IPS DF 4.7 (cell line): ENCODE data around the gene FLG2.

ENCODE experiments used
- DNase-seq: peaks from one replicate; pipeline ENCODE4 v3.0.0-alpha.2; 2013; ENCODE audit warnings: low spot score; ENCODE audit errors: extremely low read depth

FLG2 gene

DNA sequence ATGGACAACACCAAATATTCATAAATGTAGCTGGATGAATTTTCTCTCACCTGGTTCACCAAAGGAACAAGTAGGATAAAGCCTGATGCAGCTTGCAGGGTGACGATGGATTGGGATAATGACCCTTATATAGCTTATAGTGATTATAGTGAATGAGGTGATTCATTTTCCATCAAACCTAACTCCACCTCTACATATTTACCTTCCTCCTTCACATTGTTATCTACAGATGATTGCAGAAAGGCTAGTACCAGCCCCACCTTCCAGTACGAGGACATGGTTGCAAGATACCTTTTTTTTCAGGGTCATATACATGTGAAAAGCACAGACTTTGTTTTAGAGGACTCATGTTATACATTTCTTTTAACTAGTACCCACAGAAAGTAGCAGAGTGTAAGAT is at the start of gene FLG2:
FLG2 (minus strand) TSS at position 101 of the 400 bp plus-strand sequence. CDS start 1,122 bp downstream, outside the sequence.
- no peak for DNase-seq

DNA sequence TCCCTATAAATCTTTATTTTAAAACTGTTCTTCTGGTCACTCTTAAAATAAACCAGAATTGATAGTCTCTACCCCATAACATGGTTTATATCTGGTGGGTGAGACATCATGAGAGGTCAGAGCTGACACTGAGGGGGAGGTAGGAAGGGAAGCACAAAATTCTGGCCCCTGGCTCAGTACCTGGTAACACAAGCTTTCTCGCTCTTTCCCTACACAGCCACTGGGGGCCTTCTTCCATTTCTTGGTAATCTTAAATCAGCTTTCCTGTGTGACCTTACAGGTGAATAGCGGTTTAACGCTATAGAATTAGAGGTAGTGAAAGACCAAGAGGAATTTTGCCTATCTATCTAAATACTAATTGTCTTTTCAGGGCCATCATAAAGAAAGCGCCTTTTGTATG is 48.9 kb upstream of the FLG2 start:
- DNase-seq = no peak

DNA sequence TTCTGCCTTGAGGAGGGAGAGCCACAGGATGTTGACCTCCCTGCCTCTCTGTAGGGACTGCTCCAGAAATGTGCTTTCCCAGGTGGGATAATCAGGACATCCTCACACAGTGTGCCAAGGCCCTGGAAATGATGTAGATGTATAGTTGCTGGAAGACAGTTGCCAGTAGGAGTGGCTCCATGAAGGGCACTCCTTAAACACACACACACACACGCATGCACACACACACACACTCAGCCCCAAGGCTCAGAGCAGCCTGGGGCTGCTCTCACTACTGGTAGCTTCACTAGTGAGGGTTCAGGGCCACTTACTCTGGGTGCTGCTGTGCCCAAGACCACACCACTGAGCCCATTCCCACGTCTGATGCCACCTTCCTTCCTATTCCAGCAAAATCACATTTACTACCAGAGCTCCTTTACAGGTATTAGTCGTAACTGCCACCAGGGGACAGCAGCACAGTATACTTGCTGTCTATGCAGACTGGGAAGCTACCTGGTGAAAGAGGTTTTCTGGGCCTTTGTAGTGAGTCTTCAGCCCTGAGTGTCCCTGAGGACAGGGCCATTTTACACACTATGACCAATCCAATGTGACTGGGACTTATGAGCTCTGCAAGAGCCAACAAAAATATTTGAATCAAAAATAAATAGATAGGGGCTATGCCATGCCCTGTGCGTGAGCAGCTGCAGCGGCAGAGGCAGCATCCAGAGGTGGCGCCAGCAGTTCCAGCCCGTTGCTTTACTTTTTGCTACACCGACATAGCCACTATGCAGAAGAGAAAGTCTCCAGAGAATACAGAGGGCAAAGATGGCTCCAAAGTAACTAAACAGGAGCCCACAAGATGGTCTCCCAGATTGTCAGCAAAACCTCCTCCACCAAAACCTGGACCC is 39.2 kb upstream of the FLG2 start:
- DNase-seq = peak; percentile 44

DNA sequence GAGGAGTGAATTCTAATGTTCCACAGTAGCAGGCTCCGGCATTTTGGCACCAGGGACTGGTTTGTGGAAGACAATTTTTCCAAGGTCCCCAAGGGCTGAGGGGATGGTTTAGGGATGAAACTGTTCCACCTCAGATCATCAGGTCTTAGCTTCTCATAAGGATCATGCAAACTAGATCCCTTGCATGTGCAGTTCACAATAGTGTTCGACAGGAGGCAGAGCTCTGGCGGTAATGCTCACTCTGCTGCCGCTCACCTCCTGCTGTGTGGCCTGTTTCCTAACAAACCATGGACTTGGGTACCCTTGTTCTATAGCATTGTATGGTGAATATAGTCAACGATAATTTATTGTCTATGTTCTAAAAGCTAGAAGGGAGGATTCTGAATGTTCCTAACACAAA is 37.7 kb upstream of the FLG2 start:
- DNase-seq = no peak

DNA sequence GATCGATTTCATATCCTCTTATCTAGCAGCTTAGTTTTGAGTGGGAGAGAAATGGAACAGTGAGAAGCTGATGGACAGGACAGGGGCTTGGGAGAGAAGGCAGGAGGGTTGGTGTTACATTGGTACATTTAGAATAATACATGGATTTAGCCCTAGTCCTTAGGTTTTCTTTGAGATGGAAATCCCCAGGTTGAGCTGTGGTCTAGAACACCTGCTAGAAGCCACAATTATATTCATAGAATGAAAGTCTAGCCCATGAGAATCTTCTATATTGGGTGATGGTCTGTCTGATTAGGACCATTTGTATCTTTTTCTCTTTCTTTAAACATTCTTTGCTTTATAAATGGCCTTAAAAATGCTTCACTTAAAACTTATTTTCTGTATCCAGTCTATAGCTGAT is 34.3 kb upstream of the FLG2 start:
- DNase-seq = no peak

DNA sequence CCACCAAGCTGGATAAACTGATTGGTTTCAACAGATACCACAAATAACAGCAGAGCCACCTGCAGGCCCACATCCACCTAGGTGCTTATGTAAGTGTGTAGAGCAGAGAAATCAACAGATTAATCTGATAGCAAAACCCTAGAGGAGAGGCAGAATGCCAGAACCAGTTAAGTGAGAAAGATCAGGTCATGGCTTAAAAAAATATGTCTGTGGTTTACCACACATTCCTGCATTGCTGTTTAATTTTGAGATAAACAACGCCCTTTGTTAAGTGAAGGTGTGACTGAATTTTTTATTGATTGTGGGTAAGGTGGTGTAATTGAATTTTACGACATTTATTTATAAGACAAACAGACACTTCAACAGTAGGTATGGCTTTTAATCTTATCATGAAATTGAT is 33.1 kb upstream of the FLG2 start:
- no peak for DNase-seq

DNA sequence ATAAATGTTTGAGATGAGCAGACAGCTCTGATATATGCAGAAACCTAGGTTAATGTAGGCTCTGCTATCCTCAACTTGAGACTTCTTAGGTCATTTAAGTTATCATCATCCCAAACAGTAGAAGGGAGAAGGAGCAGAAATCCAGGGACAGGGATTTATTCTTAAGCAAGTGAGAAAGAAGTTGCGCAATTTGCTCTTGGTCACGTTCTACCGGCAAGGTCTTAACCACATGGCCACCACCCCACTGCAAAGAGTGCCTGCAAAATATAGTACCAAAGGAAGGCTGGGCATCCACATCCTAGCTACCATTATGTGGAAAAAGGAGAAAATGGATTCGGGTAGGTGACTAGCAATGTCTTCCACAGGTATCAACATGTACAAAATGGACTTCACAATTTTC is 29.1 kb upstream of the FLG2 start:
- no peak for DNase-seq

DNA sequence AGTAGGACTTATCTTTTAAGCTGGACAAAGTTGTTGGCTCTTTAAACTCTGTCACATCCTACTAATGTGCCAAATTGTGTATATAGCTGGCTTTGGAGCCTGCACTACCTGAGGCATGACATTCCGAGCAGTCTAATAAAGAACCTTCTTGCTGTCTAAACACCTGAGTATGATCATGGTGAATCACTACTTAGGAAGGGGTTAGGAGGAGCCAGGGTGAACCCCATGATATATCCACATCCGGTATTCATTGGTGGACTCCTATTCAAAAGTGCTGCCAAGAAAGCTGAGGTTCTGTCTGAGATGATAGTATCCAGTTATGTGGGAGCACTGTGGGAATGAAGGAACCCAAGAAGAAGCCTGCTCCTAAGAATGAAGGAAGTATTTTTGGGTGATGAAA is 27.1 kb upstream of the FLG2 start:
- no peak for DNase-seq

DNA sequence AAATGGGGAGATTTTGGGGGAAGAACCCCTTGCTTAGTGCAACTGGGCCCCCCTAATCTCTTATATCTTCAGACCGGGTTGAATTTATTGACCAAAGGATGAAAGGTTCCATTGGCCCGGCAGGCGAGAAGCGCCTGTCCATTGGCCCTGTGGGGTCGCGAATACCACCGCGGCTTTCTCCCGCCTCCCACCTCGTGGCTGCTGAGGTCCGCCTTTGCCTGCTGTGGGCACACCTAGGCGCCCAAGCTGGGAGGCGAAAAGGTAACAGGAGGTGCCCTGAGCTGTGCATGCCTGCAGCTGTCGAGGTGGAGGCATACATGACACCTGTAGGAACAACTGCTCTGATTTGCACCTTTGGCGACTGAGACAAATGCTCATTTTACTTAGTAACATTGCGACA is 21.1 kb upstream of the FLG2 start:
- no peak for DNase-seq

DNA sequence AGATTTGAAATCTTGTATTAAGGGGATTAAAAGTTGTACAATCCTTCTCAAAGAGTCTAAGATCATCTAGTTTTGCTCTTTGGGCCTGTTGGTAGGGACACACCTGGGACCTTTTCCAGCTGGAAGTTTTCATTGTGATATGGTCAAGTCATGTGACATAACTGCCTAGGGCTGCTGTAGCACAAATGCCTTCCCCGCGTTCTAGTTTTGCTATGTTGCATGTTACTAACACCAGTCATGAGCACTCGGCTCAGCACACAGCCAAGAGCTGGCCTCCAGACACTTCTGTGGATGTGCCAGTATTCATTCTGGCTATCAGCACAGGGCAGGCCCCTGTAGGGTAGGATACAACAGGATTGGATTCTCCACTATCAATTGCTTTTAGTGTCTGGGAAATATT is 14.6 kb upstream of the FLG2 start:
- DNase-seq = no peak

DNA sequence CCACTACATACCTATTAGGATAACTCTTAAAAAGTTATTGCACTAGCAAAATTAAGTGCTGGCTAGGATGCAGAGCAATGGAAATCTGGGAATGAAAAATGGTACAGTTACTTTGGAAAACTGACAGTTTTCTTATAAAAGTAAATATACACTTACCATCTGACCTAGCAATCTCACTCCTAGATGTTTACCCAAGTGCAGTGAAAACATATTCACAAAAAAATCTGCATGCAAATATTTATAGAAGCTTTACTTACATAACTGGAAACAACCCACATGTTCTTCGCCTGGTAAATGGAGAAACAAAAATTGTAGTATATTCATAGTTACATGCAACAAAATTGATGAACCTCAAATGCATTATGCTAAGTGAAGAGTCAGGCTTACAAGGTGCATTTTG is 12.9 kb upstream of the FLG2 start:
- DNase-seq = no peak

DNA sequence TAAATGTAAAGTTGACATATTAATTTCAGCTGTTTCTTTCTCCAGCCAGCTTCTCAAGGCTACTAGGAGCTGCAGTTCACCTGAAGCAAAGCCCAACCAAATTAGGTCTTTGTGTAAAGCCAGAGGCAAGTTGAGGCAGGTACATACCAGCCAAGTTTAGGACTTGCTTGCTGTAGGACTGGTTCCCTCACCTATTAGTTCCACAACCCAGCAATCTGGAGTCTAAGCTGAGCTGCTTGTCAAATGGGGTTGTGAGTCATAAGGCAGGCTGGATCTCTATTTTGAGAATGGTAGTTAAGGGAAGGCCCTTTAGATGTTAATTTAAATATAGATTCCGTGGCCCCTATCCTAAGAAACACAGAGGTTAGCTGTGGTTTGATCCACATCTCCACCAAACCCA is 7.6 kb upstream of the FLG2 start:
- DNase-seq = no peak

DNA sequence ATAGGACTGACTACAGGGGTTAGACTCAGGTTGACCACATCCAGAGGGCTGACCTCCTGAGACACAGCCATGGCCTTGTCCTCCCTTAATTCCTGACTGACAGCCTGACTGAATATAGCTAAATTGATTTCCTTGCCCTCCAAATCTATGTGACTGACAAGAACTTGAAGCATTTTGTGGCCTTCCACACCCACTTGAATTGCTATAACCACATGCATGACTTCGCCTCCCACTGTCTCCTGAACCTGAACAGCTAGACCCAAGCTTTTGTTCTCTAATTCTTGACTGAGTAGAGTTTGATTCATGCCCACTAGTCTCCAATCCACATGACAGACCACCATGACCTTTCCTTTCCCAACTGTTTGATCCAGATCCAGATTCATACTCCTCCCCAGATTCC is 3.1 kb downstream of the FLG2 start:
- no peak for DNase-seq

DNA sequence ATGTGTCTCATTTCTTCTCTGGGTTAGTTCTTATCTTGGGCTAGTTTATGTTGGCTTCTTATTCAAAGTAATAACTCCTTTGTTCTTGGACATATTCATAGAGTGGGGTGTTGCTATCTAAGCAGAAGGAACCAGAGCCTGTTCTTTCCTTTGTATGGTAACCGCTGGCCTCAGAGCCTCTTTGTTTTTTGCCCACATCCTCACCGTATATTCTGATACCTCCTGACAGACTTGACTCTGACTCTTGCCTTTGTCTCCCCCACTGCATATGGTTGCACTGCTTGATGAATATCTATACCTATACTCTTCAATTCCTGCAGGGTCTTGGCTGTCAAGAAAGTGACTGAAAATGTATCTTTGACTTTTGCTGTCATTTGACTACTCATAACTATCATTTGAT is 10.2 kb downstream of the FLG2 start:
- DNase-seq = no peak

DNA sequence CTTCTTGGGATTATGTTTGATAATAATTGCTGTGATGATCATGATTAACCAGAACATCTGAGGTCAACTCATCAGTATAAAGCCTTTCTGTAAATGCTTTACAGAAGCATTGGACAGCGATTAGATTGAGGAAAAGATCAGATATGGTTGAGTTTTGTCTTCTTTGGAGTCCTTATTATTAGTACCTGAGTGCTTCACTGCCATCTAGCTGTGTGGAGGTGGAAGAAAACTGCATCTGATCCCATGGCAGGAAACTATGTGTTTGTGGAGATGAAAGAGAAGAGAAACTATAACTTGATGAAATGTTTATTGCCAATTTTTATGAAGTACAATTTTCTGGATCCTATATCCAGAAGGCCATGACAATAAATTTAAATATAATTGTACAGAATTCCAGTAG is 11.4 kb downstream of the FLG2 start:
- no peak for DNase-seq

DNA sequence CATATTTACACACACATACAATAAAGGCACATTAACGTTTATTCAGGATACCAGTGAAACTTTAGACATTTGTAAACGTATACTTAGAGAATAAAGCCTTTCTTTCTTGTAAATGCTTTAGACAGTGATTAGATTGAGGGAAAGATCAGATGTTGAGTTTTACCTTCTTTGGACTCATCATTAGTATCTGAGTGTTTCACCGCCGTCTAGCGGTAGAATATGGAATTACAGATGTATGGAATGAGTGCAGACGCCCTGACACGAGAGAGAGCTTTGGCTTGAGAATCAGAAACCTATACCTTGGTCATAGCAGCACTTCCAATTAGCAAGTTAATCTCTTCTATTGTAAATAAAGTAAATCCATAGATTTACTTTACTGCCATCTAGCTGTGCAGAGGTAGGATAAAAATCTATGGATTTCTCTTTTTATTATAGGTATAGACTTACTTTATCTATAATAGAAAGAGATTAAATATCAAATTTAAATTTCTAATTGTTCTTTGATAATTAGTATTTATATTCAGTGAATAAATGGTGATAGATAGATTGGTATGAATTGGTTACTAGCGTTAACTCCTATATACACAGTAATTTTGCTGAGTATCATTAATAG is 12.6 kb downstream of the FLG2 start:
- DNase-seq = peak; percentile 38

DNA sequence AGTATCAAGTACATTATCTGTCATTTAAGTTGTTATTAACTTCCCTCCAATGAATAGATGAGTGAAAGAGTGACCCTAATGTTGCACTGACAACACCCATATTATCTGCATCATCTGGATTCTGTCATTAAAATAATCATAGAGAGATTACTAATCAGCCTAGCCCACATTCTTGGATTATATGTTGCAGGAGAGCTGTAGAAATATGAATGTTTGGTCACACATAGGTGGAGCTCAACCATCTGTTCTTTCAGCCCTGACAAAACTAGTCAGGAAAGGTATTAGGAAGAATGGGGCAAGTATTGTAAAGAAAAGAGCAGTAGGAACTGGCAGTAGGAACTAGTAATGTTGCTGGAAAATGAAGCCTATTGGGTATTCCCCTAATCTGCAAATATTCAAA is 15.4 kb downstream of the FLG2 start:
- no peak for DNase-seq

DNA sequence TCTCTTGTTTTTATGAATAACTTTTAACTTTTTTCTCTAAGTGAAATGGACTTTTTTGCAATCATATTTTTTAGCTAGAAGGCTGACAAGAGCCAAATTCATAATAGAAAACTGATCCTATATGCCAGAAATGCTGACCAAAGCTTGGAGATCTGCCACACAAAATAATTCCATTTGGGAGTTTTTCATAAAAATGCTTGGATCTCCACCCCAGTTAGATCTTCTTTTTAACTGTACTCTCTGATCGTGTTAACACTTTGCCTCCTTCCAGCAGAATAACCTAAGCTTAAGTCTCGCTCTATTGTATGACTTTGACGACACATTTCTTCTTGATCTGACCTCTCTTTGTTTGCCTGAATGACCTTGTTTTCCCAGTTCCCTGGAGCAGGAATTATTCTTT is 16.8 kb downstream of the FLG2 start:
- no peak for DNase-seq

DNA sequence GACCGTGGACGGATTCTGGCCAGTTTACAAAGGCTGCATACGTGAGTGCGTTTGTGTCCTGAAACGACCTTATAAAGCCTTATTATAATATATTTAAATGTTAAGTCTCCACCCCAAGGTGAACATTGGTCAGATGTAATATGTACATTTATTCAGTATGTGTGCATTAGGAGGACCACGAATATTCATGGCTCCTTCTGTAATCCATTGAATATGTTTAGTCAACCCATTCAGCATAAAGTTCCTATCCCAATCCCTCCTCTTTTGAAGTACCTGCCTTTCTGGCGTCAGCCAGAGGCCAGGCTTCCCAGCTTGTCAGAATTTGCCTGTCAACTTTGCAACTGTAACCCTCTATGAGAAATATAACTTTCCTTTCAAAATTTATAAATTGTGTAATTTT is 24.4 kb downstream of the FLG2 start:
- DNase-seq = no peak

DNA sequence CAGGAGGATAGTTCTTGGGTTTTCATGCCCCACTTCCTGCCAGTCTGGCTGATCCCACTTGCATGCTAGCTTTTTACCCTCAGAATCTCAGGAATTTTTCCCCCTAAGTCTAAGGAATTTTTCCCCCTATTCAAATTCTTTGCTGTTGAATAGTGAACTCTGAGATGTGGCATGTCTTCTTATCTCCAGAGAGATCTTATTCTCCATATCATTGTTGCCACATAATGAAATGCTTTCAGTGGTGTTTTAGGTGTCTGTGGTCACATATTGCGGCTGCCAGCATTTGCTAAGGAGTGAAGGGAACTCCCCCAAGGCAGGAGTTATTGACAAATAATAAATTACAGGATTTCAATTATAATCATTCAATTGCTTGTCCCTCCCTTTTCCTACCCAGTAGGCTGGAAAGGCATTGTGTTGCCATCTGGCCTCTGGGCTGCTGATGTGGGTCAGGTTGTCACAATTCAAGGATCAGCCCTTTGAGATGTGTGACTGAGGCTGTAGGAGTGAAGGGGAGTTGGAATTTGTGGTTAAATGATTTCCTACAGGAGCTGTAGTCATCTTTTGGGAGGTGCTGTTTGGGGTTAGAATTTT is 30.9 kb downstream of the FLG2 start:
- DNase-seq = no peak

DNA sequence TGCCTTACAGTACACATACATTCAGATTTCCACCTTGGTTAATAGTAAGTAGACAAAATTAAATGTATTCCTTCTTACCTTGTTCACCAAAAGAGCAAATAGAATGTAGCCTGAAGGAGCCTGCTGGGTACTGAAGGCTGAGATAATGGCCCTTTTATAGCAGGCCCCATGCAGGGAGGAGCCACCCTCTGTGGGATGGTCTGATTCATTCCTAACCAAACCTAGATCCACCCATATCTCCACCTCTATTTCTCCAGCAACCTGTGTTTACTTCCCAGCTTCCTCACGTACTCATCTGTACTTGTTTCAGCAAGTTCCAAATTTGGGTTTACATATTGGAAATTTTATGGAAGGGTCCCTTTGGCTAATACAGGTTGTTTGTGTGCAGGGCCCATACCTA is 34.7 kb downstream of the FLG2 start, which contains the start of gene FLG:
FLG (minus strand) TSS at position 129 of the 400 bp plus-strand sequence. CDS start 9,783 bp downstream, outside the sequence.
- no peak for DNase-seq

DNA sequence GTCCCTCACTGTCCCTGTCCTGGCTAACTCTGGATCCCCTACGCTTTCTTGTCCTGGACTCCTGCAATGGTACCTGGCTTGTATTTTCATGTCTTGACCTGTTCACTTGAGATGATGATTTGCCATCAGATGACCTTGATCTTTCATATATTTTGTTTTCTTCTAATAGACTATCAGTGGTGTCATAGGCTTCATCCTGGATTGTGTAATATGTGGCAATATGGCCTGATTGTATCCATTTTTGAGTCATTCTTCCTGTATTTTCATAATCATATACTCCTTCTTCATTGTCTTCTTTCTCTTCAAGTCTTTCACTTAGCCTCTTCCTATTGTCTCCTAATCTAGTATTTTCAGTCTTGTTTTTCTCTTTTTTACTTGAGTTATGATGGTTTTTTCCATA is 45.8 kb downstream of the FLG2 start:
- no peak for DNase-seq
